A673 (cell line): ENCODE results near the gene PSMB3. TPM values are rescaled to one million over a fixed set of nuclear protein-coding genes. Genes with fewer than 3 reads are reported as not detected.

Source experiments
- BruUV-seq: library from RNA; stranded (reverse); fragments of 400-500 nt; replicated peaks from 2 replicates; lab custom pipeline; 2021; lab: Mats Ljungman, UMichigan
- CTCF ChIA-PET: fragments of 300-600 bp; sonication (Branson Sonifier 250); formaldehyde crosslinking; loops from one replicate; lab custom pipeline; 2022; ENCODE audit warnings: antibody characterized with exemption; lab: Charles Lee
- POLR2A ChIA-PET: fragments of 300-600 bp; sonication (Branson Sonifier 250); formaldehyde crosslinking; loops from one replicate; lab custom pipeline; 2022; ENCODE audit warnings: antibody characterized with exemption; ENCODE audit not compliant: low non-redundant PET; lab: Charles Lee
- DNase-seq: peaks from one replicate; pipeline ENCODE4 v3.0.0-alpha.2; 2015; ENCODE audit warnings: low spot score
- H3K27ac ChIP-seq: fragments of 200-600 bp; sonication (generic); 2 replicates; pipeline ENCODE4 v1.5.1; 2016; ENCODE audit warnings: mixed run types, low read depth, mild to moderate bottlenecking, mixed read lengths, antibody characterized with exemption, low read length; ENCODE audit not compliant: poor library complexity, severe bottlenecking
- H3K27me3 ChIP-seq: fragments of 200-600 bp; sonication (generic); replicated peaks from 2 replicates; pipeline ENCODE4 v1.6.1; 2017; ENCODE audit warnings: mixed run types, low read depth, mild to moderate bottlenecking, mixed read lengths, antibody characterized with exemption, low read length; ENCODE audit not compliant: insufficient read depth, poor library complexity
- H3K36me3 ChIP-seq: fragments of 200-600 bp; sonication (generic); 2 replicates; pipeline ENCODE4 v1.6.1; 2016; ENCODE audit warnings: mixed run types, mild to moderate bottlenecking, mixed read lengths, antibody characterized with exemption, low read length; ENCODE audit not compliant: insufficient read depth, poor library complexity, severe bottlenecking
- H3K4me1 ChIP-seq: fragments of 200-600 bp; sonication (generic); 2 replicates; pipeline ENCODE4 v1.6.1; 2017; ENCODE audit warnings: mixed run types, mild to moderate bottlenecking, mixed read lengths, antibody characterized with exemption, low read length; ENCODE audit not compliant: insufficient read depth, poor library complexity, severe bottlenecking
- H3K4me3 ChIP-seq: fragments of 200-600 bp; sonication (generic); 2 replicates; pipeline ENCODE4 v1.5.1; 2016; ENCODE audit warnings: low read depth, mixed run types, mild to moderate bottlenecking, mixed read lengths, low read length; ENCODE audit not compliant: poor library complexity, severe bottlenecking
- H3K9me3 ChIP-seq: fragments of 200-600 bp; sonication (generic); 2 replicates; pipeline ENCODE4 v1.6.1; 2016; ENCODE audit warnings: mixed run types, low read depth, mild to moderate bottlenecking, mixed read lengths, antibody characterized with exemption, low read length; ENCODE audit not compliant: poor library complexity, severe bottlenecking
- CTCF ChIP-seq: fragments of 300-800, 200-600 bp; sonication (generic); conservative IDR thresholded peaks from 2 replicates; pipeline ENCODE4 v1.5.1; 2017; ENCODE audit warnings: low read depth, mild to moderate bottlenecking, antibody characterized with exemption, low read length, moderate library complexity, mixed read lengths
- EZH2 ChIP-seq: fragments of 200-600 bp; sonication (generic); IDR thresholded peaks from 2 replicates; pipeline ENCODE4 v1.6.1; 2017; ENCODE audit warnings: borderline replicate concordance, low read depth, mild to moderate bottlenecking, mixed read lengths, antibody characterized with exemption, low read length; ENCODE audit not compliant: poor library complexity, severe bottlenecking
- intact Hi-C: fragments of 100-400 bp; cut with micrococcal nuclease; formaldehyde crosslinking; loops from one replicate; pipeline ENCODE4 v1.10.0; 2022; ENCODE audit not compliant: unreplicated experiment
- total RNA-seq: library from RNA; stranded (reverse); gene quantifications from 2 replicates; pipeline ENCODE4 v1.2.3, GENCODE V29; 2021

Gene PSMB3
- total RNA-seq, 1 experiment from 2014 or later = 217 TPM

DNA sequence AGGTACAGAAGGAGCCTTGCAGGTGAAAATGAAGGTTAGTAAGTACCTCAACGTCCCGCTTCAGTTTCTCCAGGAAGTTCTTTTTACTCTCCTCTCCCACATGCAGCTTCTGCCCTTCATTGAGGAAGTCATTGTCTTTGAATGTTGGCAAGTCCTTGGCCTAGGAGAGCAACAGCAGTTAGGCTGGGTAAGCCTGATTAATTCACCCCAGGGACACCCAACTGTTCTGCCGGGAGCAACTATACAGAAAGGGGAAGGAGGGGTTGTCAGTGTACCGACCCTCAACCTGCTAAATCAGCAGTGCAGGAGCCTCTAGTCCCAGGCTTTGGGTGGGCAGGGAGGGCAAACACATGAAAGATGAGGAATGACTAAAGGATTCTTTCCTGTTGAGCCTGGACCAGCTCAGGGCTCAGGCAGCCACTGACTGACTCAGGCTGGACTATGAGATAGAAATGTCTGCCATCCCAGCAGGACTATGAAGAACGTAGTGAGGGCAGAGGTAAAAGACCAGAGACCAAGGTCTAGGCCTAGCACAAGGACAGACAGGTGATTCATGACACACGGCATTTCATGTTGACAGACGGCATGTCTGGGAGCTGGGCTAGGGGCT lies 25.2 kb downstream of the PSMB3 start:
- ChIA-PET POLR2A (no interaction called here), CTCF (no interaction called here)
- no peaks in the 10 kb centered on the region for H3K9me3 ChIP-seq
- TF ChIP-seq EZH2 (no peak), CTCF (no peak)
- no peaks in the 10 kb centered on the region for H3K4me1 ChIP-seq
- H3K36me3 ChIP-seq = peaks cover 19% of the 10 kb centered on the region
- BruUV-seq = no TSS peak
- intact Hi-C loops = no loop called here
- DNase-seq = no peak
- H3K27me3 ChIP-seq = no peaks in the 10 kb centered on the region
- no peak overlapping the region for H3K27ac ChIP-seq
- H3K4me3 ChIP-seq = no peak overlapping the region

DNA sequence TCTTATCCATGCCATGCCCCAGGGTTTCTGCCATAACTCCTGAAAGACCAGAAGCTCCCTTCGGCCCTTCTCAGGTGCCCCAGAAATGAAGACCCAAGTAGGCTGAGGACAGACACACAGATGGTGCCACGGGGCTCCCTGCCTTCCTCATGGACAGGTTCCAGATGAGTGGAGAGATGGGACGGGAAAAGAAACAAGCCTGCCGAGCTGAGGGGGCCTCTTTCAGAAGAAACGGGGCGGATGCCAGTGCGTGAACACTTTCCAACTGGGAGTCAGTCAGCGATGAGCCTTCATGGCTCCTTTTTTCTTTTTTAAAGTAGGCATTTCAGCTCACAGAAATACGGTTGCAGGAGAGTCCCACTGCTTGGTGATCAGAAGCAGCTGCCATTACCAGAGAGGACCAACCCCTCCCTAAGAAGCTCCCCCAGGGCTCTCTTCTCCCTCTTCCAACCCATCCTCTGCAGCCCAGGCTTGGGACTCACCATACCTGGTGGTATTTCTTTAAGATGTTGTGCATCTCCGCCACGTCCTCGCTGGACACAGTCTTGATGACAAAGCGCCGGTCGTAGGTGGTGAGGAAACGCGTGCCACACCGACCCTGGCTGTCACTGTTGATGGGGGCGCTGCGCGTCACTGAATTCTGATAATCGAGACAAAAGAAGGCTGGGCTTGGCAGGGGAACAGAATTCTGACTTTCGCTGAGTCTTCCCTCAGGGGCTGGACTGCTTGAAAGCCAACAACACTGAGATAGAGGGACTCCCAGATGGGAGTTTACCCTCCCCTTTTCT lies 27.6 kb downstream of the PSMB3 start:
- no peak for TF ChIP-seq CTCF
- peaks cover 11% of the 10 kb centered on the region for H3K36me3 ChIP-seq
- H3K4me1 ChIP-seq = no peaks in the 10 kb centered on the region
- no peaks in the 10 kb centered on the region for H3K27me3 ChIP-seq
- intact Hi-C loops = no loop called here
- H3K9me3 ChIP-seq = no peaks in the 10 kb centered on the region
- no peak for DNase-seq
- CTCF ChIA-PET = interaction anchor here (0.6 kb wide), 1 partner anchor 24 kb away, joined by 4 read pairs; no protein-coding TSS in a partner anchor
- H3K4me3 ChIP-seq = no peak overlapping the region
- no TSS peak for BruUV-seq
- no peak overlapping the region for H3K27ac ChIP-seq
- POLR2A ChIA-PET = no interaction called here

DNA sequence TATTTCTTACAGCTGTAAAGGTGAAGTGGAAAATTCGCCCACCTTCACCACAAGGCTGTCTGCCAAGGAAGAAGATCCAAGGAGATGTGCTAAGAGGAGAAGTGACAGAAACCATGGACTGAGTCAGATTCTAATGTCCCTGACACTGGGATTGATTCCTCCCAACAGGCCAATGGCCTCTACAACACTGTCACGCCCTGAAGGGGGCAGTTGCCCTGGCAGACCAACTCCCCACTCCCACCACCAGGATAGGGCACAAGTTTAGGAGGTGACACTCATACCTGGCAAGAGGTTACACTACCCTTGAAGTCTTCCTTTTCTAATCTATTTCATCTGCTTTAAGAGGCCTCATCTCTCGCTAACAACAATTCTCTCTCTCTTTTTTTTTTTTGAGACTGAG lies 30.7 kb downstream of the PSMB3 start:
- Histone ChIP-seq H3K27me3 (no peaks in the 10 kb centered on the region), H3K36me3 (peaks cover 14% of the 10 kb centered on the region), H3K27ac (no peak overlapping the region), H3K4me1 (no peaks in the 10 kb centered on the region), H3K9me3 (no peaks in the 10 kb centered on the region), H3K4me3 (no peak overlapping the region)
- TF ChIP-seq CTCF (no peak), EZH2 (no peak)
- ChIA-PET CTCF (no interaction called here), POLR2A (no interaction called here)
- BruUV-seq = no TSS peak
- intact Hi-C loops = no loop called here
- DNase-seq = no peak
